C4-2B (cell line): ENCODE results near the gene REPIN1.

Experiments used
- ZFX ChIP-seq: fragments of 450-650 bp; IDR thresholded peaks from 2 replicates; pipeline ENCODE4 v1.6.1; 2017
- TF ChIP-seq, protein P1 (sequence below): fragments of 450-650 bp; conservative IDR thresholded peaks from 2 replicates; pipeline ENCODE4 v1.5.1; 2017; ENCODE audit warnings: mild to moderate bottlenecking

DNA sequence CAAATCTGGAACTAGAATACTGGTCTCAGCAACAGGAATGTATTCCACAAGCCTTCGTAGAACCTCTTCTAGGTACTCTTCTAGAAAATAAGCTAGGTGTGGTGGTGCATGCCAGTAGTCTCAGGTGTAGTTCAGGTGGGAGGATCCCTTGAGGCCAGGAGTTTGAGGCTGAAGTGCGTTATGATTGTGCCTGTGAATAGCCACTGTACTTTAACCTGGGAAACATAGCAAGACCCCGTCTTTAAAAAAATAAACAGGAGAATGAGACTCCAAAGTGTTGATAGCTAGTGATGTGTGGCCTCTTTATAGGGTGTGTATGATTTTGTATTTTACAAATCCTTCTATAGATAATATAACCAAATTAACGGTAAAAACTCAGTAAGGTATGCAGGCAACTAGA lies 9.0 kb downstream of the REPIN1 start:
- TF ChIP-seq, protein P1, sequence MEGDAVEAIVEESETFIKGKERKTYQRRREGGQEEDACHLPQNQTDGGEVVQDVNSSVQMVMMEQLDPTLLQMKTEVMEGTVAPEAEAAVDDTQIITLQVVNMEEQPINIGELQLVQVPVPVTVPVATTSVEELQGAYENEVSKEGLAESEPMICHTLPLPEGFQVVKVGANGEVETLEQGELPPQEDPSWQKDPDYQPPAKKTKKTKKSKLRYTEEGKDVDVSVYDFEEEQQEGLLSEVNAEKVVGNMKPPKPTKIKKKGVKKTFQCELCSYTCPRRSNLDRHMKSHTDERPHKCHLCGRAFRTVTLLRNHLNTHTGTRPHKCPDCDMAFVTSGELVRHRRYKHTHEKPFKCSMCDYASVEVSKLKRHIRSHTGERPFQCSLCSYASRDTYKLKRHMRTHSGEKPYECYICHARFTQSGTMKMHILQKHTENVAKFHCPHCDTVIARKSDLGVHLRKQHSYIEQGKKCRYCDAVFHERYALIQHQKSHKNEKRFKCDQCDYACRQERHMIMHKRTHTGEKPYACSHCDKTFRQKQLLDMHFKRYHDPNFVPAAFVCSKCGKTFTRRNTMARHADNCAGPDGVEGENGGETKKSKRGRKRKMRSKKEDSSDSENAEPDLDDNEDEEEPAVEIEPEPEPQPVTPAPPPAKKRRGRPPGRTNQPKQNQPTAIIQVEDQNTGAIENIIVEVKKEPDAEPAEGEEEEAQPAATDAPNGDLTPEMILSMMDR: no peak
- no peak for TF ChIP-seq ZFX
